Measurements from ENCODE around the gene AMOTL2.

The AMOTL2 gene

GRCh38 chr3:134374105-134374790 lies at the start of gene AMOTL2:
Gene AMOTL2, minus strand, starts transcription at chr3:134374447. Its CDS starts 3,014 bp downstream, at chr3:134371433.
- Histone ChIP-seq H3K9me3 (ENCODE audit: control insufficient read depth, low read length) (no peaks in the 10 kb centered on the region), H3K79me2 (peaks cover 5% of the 10 kb centered on the region), H2AFZ (peak within 1 kb of the TSS; percentile 73), H3K27ac (peak within 1 kb of the TSS; percentile 97), H3K4me2 (ENCODE audit: low read length) (peak within 1 kb of the TSS; percentile 89), H3K9ac (peak within 1 kb of the TSS; percentile 53), H3K4me3 (ENCODE audit: low read depth, low read length) (peak within 1 kb of the TSS; percentile 82), H3K27me3 (ENCODE audit: control insufficient read depth, insufficient read depth, low read length) (no peaks in the 10 kb centered on the region), H3K36me3 (ENCODE audit: control insufficient read depth, insufficient read depth, low read length) (no peaks in the 10 kb centered on the region), H3K4me1 (peaks cover 32% of the 10 kb centered on the region)
- TF ChIP-seq CTCF (IDR thresholded peaks at IDR 0.05) = no peak

- H3K9me3 ChIP-seq (ENCODE audit: control insufficient read depth, low read length) = no peaks in the 10 kb centered on the region
- H3K36me3 ChIP-seq (ENCODE audit: control insufficient read depth, insufficient read depth, low read length) = no peaks in the 10 kb centered on the region
- H3K4me3 ChIP-seq (ENCODE audit: low read depth, low read length) = no peak overlapping the region
- no peaks in the 10 kb centered on the region for H3K79me2 ChIP-seq
- no peak overlapping the region for H3K27ac ChIP-seq
- H3K27me3 ChIP-seq (ENCODE audit: control insufficient read depth, insufficient read depth, low read length) = no peaks in the 10 kb centered on the region
- TF ChIP-seq CTCF (IDR thresholded peaks at IDR 0.05) = no peak
- H3K4me1 ChIP-seq = no peaks in the 10 kb centered on the region
- H2AFZ ChIP-seq = no peak overlapping the region
- H3K9ac ChIP-seq = no peak overlapping the region
- H3K4me2 ChIP-seq (ENCODE audit: low read length) = no peak overlapping the region
Observed at GRCh38 chr3:134423153-134423552, 48.9 kb upstream of the AMOTL2 start.

GRCh38 chr3:134419960-134420321 lies 45.7 kb upstream of the AMOTL2 start:
- Histone ChIP-seq H3K4me1 (no peaks in the 10 kb centered on the region), H3K4me2 (ENCODE audit: low read length) (no peak overlapping the region), H3K4me3 (ENCODE audit: low read depth, low read length) (no peak overlapping the region), H3K36me3 (ENCODE audit: control insufficient read depth, insufficient read depth, low read length) (no peaks in the 10 kb centered on the region), H2AFZ (no peak overlapping the region), H3K27me3 (ENCODE audit: control insufficient read depth, insufficient read depth, low read length) (no peaks in the 10 kb centered on the region), H3K27ac (no peak overlapping the region), H3K9ac (no peak overlapping the region), H3K79me2 (no peaks in the 10 kb centered on the region), H3K9me3 (ENCODE audit: control insufficient read depth, low read length) (no peaks in the 10 kb centered on the region)
- no peak for TF ChIP-seq CTCF (IDR thresholded peaks at IDR 0.05)

GRCh38 chr3:134419214-134419959 lies 45.1 kb upstream of the AMOTL2 start:
- no peak for TF ChIP-seq CTCF (IDR thresholded peaks at IDR 0.05)
- Histone ChIP-seq H3K79me2 (no peaks in the 10 kb centered on the region), H3K9me3 (ENCODE audit: control insufficient read depth, low read length) (no peaks in the 10 kb centered on the region), H3K4me3 (ENCODE audit: low read depth, low read length) (no peak overlapping the region), H3K4me2 (ENCODE audit: low read length) (no peak overlapping the region), H3K4me1 (no peaks in the 10 kb centered on the region), H3K27me3 (ENCODE audit: control insufficient read depth, insufficient read depth, low read length) (no peaks in the 10 kb centered on the region), H3K36me3 (ENCODE audit: control insufficient read depth, insufficient read depth, low read length) (no peaks in the 10 kb centered on the region), H2AFZ (no peak overlapping the region), H3K9ac (no peak overlapping the region), H3K27ac (no peak overlapping the region)
